Testis (tissue), 3 donors: ENCODE measurements around the gene SH2D1B. TPM values are rescaled to one million over a fixed set of nuclear protein-coding genes. Genes with fewer than 3 reads are reported as not detected.

Source experiments
- DNase-seq: peaks from one replicate; pipeline ENCODE4 v3.0.0-alpha.2; 2019
- H3K27ac ChIP-seq, 2 donors: fragments of 200-600 bp; sonication (generic); one replicate each; pipeline ENCODE4 v1.5.1; 2019
- H3K27me3 ChIP-seq: fragments of 200-600 bp; sonication (generic); one replicate; pipeline ENCODE4 v1.5.1; 2019
- H3K36me3 ChIP-seq: fragments of 200-600 bp; sonication (generic); one replicate; pipeline ENCODE4 v1.5.1; 2017; ENCODE audit warnings: low read depth; ENCODE audit errors: missing control alignments
- H3K4me1 ChIP-seq: fragments of 200-600 bp; sonication (generic); one replicate; pipeline ENCODE4 v1.5.1; 2019
- H3K4me3 ChIP-seq, 2 donors: fragments of 200-600 bp; sonication (generic); one replicate each; pipeline ENCODE4 v1.5.1; 2017 to 2019
- H3K9me3 ChIP-seq: fragments of 200-600 bp; sonication (generic); one replicate; pipeline ENCODE4 v1.5.1; 2017
- POLR2A ChIP-seq: fragments of 450-650 bp; IDR thresholded peaks from one replicate; pipeline ENCODE4 v1.6.1; 2017; ENCODE audit warnings: antibody characterized with exemption, mild to moderate bottlenecking, moderate library complexity
- WGBS, 2 donors: methylation state at CpG; one replicate each; pipeline ENCODE4 v1.1.5; 2018; 5-methylcytosine and 5-hydroxymethylcytosine counted together
- intact Hi-C: fragments of 100-400 bp; cut with DNase I; formaldehyde crosslinking; loops from one replicate; pipeline ENCODE4 v1.15.1; 2023; ENCODE audit warnings: low total_unique reads
- polyA plus RNA-seq: library from polyadenylated mRNA; stranded (reverse); fragments of 350-450 nt; fragmentation: Illumina TruSeq; extraction: RNeasy Lipid Tissue Mini Kit (QIAGEN cat#74804); gene quantifications from one replicate; pipeline ENCODE4 v1.2.3, GENCODE V29; 2014; ENCODE audit warnings: low read depth, low replicate concordance; ENCODE audit not compliant: insufficient read depth
- total RNA-seq, 2 donors: library from RNA; depleted of rRNA; stranded (reverse); fragments of >200 nt; gene quantifications; one replicate each; pipeline ENCODE4 v1.2.3, GENCODE V29; 2016
- TF ChIP-seq, protein P1 (sequence below), 3 experiments: fragments of 450-650 bp in 2 of 3; fragments of 200-600 bp in 1 of 3; sonication (generic) in 1 of 3; IDR thresholded peaks; one replicate each; pipeline ENCODE4 v1.5.1; 2016 to 2019; ENCODE audit warnings: antibody characterized with exemption in 3 of 3, mild to moderate bottlenecking in 2 of 3, moderate library complexity in 1 of 3

SH2D1B gene
- total and polyA plus RNA-seq, 3 donors from 2014 or later: 0.59 to 1.3 (median 0.62) TPM

DNA sequence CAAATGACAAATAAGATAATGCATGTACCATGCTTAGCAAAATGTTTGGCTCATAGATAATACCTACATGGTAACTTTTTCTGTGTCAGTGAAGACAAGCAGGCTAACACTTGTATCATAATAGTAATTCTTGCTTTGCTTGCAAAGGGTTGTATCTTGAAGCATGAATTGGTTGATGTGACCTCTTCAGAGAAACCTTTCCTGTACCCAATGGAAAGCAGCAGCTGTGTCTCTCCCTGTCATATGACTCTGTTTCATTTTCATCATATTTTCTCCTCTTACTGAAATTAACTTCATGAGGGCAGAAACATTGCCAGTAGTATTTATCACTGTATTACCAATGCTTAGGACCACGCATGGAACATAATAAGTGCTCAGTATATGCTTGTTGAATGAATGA lies 4.4 kb downstream of the SH2D1B start:
- TF ChIP-seq, protein P1, sequence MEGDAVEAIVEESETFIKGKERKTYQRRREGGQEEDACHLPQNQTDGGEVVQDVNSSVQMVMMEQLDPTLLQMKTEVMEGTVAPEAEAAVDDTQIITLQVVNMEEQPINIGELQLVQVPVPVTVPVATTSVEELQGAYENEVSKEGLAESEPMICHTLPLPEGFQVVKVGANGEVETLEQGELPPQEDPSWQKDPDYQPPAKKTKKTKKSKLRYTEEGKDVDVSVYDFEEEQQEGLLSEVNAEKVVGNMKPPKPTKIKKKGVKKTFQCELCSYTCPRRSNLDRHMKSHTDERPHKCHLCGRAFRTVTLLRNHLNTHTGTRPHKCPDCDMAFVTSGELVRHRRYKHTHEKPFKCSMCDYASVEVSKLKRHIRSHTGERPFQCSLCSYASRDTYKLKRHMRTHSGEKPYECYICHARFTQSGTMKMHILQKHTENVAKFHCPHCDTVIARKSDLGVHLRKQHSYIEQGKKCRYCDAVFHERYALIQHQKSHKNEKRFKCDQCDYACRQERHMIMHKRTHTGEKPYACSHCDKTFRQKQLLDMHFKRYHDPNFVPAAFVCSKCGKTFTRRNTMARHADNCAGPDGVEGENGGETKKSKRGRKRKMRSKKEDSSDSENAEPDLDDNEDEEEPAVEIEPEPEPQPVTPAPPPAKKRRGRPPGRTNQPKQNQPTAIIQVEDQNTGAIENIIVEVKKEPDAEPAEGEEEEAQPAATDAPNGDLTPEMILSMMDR (IDR thresholded peaks at IDR 0.05): no peak
- TF ChIP-seq POLR2A: no peak
- intact Hi-C loops: no loop called here
- no peaks in the 10 kb centered on the region for H3K9me3 ChIP-seq
- no peak overlapping the region for H3K4me3 ChIP-seq
- DNase-seq: no peak
- no peaks in the 10 kb centered on the region for H3K36me3 ChIP-seq
- no peaks in the 10 kb centered on the region for H3K4me1 ChIP-seq
- 88 to 95% methylated on average over 1 of the region's 1 CpG for WGBS, 2 donors
- H3K27me3 ChIP-seq: no peaks in the 10 kb centered on the region
- no peak overlapping the region for H3K27ac ChIP-seq

DNA sequence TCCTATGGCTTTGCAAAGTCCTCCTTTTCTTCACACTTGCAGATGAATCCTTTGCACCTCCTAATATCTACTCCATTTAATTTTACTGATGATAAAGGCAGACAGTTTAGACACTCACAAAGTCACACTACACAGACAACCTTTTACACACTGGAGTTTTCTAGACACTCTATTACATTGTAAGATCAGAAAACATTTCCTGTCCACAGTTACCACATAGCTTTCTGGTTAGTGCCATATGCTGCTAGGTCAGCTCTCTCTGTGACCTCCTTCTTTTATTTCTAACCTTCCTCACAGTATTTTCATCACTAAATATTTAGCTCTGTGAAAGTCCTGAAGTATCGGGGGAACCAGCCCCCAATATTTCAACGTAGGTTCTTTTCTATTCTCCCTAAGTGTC lies 5.1 kb downstream of the SH2D1B start:
- WGBS, 2 donors: 91 to 100% methylated on average over 2 of the region's 2 CpGs
- H3K4me1 ChIP-seq: no peaks in the 10 kb centered on the region
- H3K9me3 ChIP-seq: no peaks in the 10 kb centered on the region
- no peaks in the 10 kb centered on the region for H3K36me3 ChIP-seq
- no peak overlapping the region for H3K27ac ChIP-seq
- intact Hi-C loops: no loop called here
- no peak overlapping the region for H3K4me3 ChIP-seq
- no peak for DNase-seq
- H3K27me3 ChIP-seq: no peaks in the 10 kb centered on the region
- TF ChIP-seq POLR2A: no peak
- TF ChIP-seq, protein P1 (IDR thresholded peaks at IDR 0.05): no peak

DNA sequence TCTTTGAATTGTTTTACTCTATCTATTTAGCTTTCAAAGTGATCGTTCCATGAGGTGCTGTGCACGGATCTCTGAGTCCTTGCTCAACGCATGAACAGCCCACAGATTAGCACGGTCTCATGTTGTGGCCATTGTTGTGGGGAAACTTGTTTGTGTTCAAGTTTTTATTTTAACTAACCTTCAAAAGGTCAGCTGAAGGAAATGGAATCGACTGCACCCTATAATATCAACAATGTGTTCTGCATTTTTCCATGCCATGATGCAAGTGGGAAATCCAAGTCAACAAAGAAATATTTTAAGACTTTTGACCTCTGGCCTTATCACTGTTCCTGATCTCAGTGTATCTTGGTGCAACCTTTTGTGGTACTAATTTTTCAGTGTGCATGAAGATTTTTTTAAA lies 6.1 kb downstream of the SH2D1B start:
- no peak for DNase-seq
- Histone ChIP-seq H3K4me3 (no peak overlapping the region), H3K4me1 (no peaks in the 10 kb centered on the region), H3K9me3 (no peaks in the 10 kb centered on the region), H3K36me3 (no peaks in the 10 kb centered on the region), H3K27me3 (no peaks in the 10 kb centered on the region), H3K27ac (no peak overlapping the region)
- 60 to 77% methylated on average over 5 of the region's 5 CpGs for WGBS, 2 donors
- intact Hi-C loops: no loop called here
- TF ChIP-seq POLR2A: no peak
- TF ChIP-seq, protein P1 (IDR thresholded peaks at IDR 0.05): no peak

DNA sequence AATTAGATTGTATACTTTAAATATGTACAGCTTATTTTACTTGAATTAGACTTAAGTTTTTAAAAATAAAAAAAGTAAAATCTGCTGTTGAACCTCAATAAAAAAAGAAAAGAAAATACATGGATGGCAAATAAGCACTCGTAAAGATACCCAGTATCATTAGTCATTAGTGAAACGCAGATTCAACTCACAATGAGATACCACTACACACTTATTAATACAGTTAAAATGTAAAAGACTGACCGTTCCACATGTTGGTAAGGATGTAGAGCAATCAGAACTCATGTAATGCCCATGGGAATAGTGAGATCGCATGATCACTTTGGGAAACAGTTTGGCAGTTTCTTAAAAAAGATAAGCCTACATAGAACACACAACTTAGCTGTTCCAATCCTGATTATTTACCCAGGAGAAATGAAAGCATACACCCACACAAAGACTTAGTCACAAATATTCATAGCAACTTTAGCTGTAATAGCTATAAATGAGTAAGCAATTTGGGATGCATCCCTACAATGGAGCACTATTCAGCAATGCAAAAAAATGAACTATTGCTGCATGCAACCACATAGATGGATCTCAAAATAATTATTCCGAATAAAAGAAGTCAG lies 7.3 kb downstream of the SH2D1B start:
- 65 to 74% methylated on average over 5 of the region's 5 CpGs for WGBS, 2 donors
- intact Hi-C loops: no loop called here
- Histone ChIP-seq H3K4me3 (no peak overlapping the region), H3K36me3 (no peaks in the 10 kb centered on the region), H3K27me3 (no peaks in the 10 kb centered on the region), H3K9me3 (no peaks in the 10 kb centered on the region), H3K27ac (no peak overlapping the region), H3K4me1 (no peaks in the 10 kb centered on the region)
- TF ChIP-seq POLR2A: no peak
- TF ChIP-seq, protein P1 (IDR thresholded peaks at IDR 0.05): no peak
- no peak for DNase-seq

DNA sequence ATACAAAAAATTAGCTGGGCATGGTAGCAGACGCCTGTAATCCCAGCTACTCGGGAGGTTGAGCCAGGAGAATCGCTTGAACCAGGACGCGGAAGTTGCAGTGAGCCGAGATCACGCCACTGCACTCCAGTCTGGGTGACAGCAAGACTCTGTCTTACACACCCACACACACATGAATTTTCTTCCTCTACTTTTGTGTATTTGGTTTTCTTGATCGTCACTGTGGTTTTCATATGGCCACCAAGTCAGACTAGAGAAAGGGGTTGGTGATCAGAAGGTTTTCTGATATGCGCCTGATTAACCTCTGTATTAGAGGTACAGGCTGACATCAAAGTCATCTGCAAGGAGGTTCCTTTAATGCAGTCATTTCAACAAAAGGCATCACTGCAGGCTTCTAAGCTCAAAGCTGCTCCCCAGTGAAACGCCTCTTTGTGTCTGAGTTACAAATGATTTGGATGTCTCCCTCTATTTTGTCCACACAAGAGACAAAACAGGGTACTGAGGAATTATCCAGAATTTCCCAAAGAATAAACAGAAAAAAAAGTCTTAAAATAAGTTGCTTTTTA lies 11.1 kb downstream of the SH2D1B start:
- Histone ChIP-seq H3K4me1 (no peaks in the 10 kb centered on the region), H3K36me3 (no peaks in the 10 kb centered on the region), H3K9me3 (no peaks in the 10 kb centered on the region), H3K27me3 (no peaks in the 10 kb centered on the region), H3K4me3 (no peak overlapping the region), H3K27ac (no peak overlapping the region)
- TF ChIP-seq, protein P1 (IDR thresholded peaks at IDR 0.05): no peak
- no peak for TF ChIP-seq POLR2A
- DNase-seq: no peak
- 95% methylated on average over 10 of the region's 10 CpGs for WGBS, 2 donors
- intact Hi-C loops: no loop called here
